GM21381 (cell line): Measurements from ENCODE around the gene PTPN18.
A peak's percentile ranks its signal among the peaks of the same experiment; 100 is the strongest.

ENCODE experiments used
- ATAC-seq: cut with Tn5 transposase; IDR thresholded peaks from one replicate; pipeline ENCODE4 v1.9.1; 2021; ENCODE audit warnings: mild to moderate bottlenecking, moderate library complexity; ENCODE audit not compliant: unreplicated experiment

The PTPN18 gene

GRCh38 chr2:130339885-130340745 lies 15.7 kb upstream of the PTPN18 start:
- no peak for ATAC-seq

- ATAC-seq, result peak; percentile 0
These were observed 14.3 kb upstream of the PTPN18 start for GRCh38 chr2:130341562-130342019.

- peak; percentile 72 for ATAC-seq
These were observed 13.8 kb upstream of the PTPN18 start for GRCh38 chr2:130342020-130342532.

GRCh38 chr2:130342533-130343275 lies 13.2 kb upstream of the PTPN18 start, which contains the start of gene IMP4:
Gene IMP4, plus strand, starts transcription at chr2:130342897. Its CDS starts 36 bp downstream, at chr2:130342933.
- peak; percentile 84 for ATAC-seq

GRCh38 chr2:130344578-130344977 lies 11.3 kb upstream of the PTPN18 start:
- no peak for ATAC-seq

GRCh38 chr2:130345091-130345490 lies 10.8 kb upstream of the PTPN18 start:
- ATAC-seq, result no peak

GRCh38 chr2:130345611-130346010 lies 10.2 kb upstream of the PTPN18 start:
- ATAC-seq, result no peak

- ATAC-seq, result no peak
These were observed 9.7 kb upstream of the PTPN18 start for GRCh38 chr2:130346041-130346740.

- ATAC-seq, result no peak
These were observed 9.2 kb upstream of the PTPN18 start for GRCh38 chr2:130346741-130347066.

- no peak for ATAC-seq
These were observed 8.5 kb upstream of the PTPN18 start for GRCh38 chr2:130347220-130347925.

- no peak for ATAC-seq
These were observed 6.7 kb upstream of the PTPN18 start for GRCh38 chr2:130349174-130349573.

GRCh38 chr2:130351711-130352110 lies 4.1 kb upstream of the PTPN18 start:
- ATAC-seq, result no peak

GRCh38 chr2:130352237-130352636 lies 3.6 kb upstream of the PTPN18 start:
- no peak for ATAC-seq

GRCh38 chr2:130353291-130354138 lies 2.3 kb upstream of the PTPN18 start:
- ATAC-seq, result no peak

- no peak for ATAC-seq
These were observed 1.8 kb upstream of the PTPN18 start for GRCh38 chr2:130354139-130354428.

- no peak for ATAC-seq
These were observed 681 bp upstream of the PTPN18 start for GRCh38 chr2:130355172-130355577.

- no peak for ATAC-seq
These were observed 2.0 kb downstream of the PTPN18 start for GRCh38 chr2:130357864-130358263.

- no peak for ATAC-seq
These were observed 2.8 kb downstream of the PTPN18 start for GRCh38 chr2:130358420-130359350.

- no peak for ATAC-seq
These were observed 3.6 kb downstream of the PTPN18 start for GRCh38 chr2:130359466-130359865.
